NCI-H2081 treated with DMSO at 0.1 percent for 48 hours (cell line): ENCODE measurements around the gene BIRC2.

Source experiments
- DNase-seq: peaks from one replicate; lab custom pipeline; 2025; lab: John Stamatoyannopoulos, UW

BIRC2 gene

GRCh38 chr11:102402548-102402947, 55.5 kb downstream of the BIRC2 start:
- DNase-seq, result no peak

GRCh38 chr11:102405501-102405900, 58.5 kb downstream of the BIRC2 start:
- no peak for DNase-seq

- DNase-seq, result no peak
These were observed 59.1 kb downstream of the BIRC2 start for GRCh38 chr11:102406099-102406498.

- DNase-seq, result no peak
These were observed 60.9 kb downstream of the BIRC2 start for GRCh38 chr11:102407901-102408300.

GRCh38 chr11:102408339-102408738, 61.3 kb downstream of the BIRC2 start:
- no peak for DNase-seq

GRCh38 chr11:102410382-102410784, 63.4 kb downstream of the BIRC2 start:
- DNase-seq, result no peak

- DNase-seq, result no peak
These were observed 64.1 kb downstream of the BIRC2 start for GRCh38 chr11:102411142-102411541.

GRCh38 chr11:102413497-102413896, 66.5 kb downstream of the BIRC2 start:
- no peak for DNase-seq

- DNase-seq, result no peak
These were observed 67.5 kb downstream of the BIRC2 start for GRCh38 chr11:102414559-102414958.

- DNase-seq, result no peak
These were observed 68.4 kb downstream of the BIRC2 start for GRCh38 chr11:102415304-102415916.

GRCh38 chr11:102416976-102417375, 70.0 kb downstream of the BIRC2 start:
- DNase-seq, result no peak

GRCh38 chr11:102419181-102419580, 72.2 kb downstream of the BIRC2 start:
- DNase-seq, result no peak

GRCh38 chr11:102420547-102420946, 73.5 kb downstream of the BIRC2 start:
- no peak for DNase-seq

- DNase-seq, result peak; percentile 17
These were observed 74.2 kb downstream of the BIRC2 start for GRCh38 chr11:102421261-102421660.

GRCh38 chr11:102422817-102423712, 76.1 kb downstream of the BIRC2 start:
- no peak for DNase-seq

- peak; percentile 24 for DNase-seq
These were observed 76.9 kb downstream of the BIRC2 start for GRCh38 chr11:102423936-102424335.

- DNase-seq, result no peak
These were observed 79.0 kb downstream of the BIRC2 start for GRCh38 chr11:102426000-102426399.

GRCh38 chr11:102426570-102426969, 79.6 kb downstream of the BIRC2 start:
- DNase-seq, result no peak

GRCh38 chr11:102427068-102427467, 80.1 kb downstream of the BIRC2 start:
- DNase-seq, result no peak
